ENCODE results near the gene SDK1.

Gene SDK1

DNA sequence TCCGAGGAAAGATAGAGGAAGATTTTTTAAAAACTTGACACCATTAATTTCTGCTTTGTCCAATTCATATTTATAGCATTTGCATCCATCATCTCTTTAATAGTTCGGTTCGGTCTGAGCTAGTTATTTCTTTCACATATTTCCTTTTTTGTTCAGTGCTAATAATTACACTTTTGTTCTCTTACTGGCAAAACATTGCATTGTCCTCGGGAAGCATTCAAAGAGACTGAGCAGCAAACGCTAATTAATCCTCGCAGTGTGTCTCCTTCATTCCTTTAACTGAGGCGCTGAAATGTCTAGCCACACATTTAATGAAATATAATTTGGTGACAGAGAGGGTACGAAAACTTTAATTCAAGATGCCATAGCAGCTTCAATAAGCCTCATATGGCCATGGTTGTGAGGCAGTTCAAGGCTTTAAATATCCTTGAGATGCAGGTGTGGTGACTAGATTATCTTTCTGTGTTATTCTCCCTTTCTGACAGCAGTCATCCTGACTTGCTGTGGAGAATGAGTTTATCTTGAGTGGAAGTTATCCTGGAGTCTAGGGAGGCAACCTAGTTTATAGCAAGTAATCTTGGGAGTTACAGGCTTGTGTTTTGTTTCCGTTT is 431.4 kb downstream of the SDK1 start:
- in situ Hi-C loops (cut with HindIII; ENCODE audit: low sequenced_read_pairs), result no loop called here
- no peak overlapping the region for H3K4me3 ChIP-seq (ENCODE audit: low read depth, low read length)
- no peak for DNase-seq (ENCODE audit: low read depth)
- TF ChIP-seq, protein P1, sequence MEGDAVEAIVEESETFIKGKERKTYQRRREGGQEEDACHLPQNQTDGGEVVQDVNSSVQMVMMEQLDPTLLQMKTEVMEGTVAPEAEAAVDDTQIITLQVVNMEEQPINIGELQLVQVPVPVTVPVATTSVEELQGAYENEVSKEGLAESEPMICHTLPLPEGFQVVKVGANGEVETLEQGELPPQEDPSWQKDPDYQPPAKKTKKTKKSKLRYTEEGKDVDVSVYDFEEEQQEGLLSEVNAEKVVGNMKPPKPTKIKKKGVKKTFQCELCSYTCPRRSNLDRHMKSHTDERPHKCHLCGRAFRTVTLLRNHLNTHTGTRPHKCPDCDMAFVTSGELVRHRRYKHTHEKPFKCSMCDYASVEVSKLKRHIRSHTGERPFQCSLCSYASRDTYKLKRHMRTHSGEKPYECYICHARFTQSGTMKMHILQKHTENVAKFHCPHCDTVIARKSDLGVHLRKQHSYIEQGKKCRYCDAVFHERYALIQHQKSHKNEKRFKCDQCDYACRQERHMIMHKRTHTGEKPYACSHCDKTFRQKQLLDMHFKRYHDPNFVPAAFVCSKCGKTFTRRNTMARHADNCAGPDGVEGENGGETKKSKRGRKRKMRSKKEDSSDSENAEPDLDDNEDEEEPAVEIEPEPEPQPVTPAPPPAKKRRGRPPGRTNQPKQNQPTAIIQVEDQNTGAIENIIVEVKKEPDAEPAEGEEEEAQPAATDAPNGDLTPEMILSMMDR (IDR thresholded peaks at IDR 0.05; ENCODE audit: low read depth, low read length, missing control alignments), result no peak

DNA sequence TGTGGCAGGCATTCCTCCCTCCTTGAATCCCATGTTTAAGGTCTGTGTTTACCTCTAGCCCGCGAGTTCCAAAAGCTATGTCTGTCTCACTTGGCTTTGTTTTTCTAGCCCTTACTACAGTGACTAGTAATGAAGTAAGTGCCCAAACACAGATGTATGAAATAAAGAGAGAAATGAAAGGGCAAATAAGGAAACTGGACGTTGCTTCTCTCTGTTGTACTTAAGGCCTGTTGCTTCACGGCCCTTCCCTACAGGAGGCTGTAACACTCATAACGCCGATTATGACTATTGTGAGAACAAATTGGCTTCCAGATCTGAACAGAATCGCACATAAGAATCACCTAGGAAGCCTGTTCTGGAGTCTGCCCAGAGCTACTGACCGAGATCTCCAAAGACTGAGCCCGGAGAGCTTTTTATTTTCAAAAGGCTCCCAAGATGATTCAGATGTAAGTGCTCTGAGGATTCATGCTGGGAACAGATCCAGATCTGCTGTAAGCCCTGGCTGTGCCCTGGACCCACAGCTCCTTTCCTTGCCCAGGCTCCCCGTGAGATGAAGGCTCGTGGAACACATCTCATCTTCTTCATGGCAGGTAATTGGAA is 432.6 kb downstream of the SDK1 start:
- DNase-seq (ENCODE audit: low read depth), result peak; percentile 23
- in situ Hi-C loops (cut with HindIII; ENCODE audit: low sequenced_read_pairs), result no loop called here
- TF ChIP-seq, protein P1 (IDR thresholded peaks at IDR 0.05; ENCODE audit: low read depth, low read length, missing control alignments), result no peak
- H3K4me3 ChIP-seq (ENCODE audit: low read depth, low read length), result no peak overlapping the region

DNA sequence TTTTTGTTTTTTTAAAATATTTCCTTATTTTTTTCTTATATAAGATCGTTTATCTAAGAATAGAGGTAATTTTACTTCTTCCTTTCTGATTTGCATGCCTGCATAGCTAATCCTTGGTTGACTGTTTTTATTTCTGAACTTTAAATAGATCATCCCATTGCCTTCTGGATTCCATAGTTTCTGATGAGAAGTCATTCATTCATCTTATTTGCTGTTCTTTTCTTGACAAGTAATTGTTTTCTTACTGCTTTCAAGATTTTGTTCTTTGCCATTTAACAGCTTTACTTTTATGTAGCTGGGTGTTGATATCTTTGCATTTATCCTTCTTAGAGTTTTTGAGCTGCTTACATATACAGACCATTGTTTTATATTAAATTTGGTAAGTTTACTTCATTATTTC is 437.9 kb downstream of the SDK1 start:
- in situ Hi-C loops (cut with HindIII; ENCODE audit: low sequenced_read_pairs), result no loop called here
- DNase-seq (ENCODE audit: low read depth), result no peak
- no peak overlapping the region for H3K4me3 ChIP-seq (ENCODE audit: low read depth, low read length)
- TF ChIP-seq, protein P1 (IDR thresholded peaks at IDR 0.05; ENCODE audit: low read depth, low read length, missing control alignments), result no peak

DNA sequence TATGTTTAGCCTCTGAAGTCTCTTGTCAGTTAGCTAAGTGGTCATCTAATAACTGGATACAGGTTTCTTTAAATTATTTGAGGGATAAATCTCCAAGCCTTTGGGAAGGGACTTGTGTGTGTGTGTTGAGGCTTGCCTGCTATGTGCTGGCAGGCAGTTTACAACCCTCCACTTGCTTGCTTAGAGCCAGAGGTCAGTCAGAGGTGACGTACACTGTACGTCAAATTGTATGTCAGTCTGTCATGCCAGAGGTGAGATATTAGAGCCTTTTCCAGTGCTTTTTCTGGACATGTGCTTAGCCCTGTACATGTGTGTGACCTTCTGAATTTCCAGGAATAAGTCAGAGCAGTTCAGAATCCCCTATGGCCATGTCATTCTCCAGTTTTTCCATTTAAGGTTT is 438.9 kb downstream of the SDK1 start:
- no peak for DNase-seq (ENCODE audit: low read depth)
- in situ Hi-C loops (cut with HindIII; ENCODE audit: low sequenced_read_pairs), result no loop called here
- TF ChIP-seq, protein P1 (IDR thresholded peaks at IDR 0.05; ENCODE audit: low read depth, low read length, missing control alignments), result no peak
- no peak overlapping the region for H3K4me3 ChIP-seq (ENCODE audit: low read depth, low read length)

DNA sequence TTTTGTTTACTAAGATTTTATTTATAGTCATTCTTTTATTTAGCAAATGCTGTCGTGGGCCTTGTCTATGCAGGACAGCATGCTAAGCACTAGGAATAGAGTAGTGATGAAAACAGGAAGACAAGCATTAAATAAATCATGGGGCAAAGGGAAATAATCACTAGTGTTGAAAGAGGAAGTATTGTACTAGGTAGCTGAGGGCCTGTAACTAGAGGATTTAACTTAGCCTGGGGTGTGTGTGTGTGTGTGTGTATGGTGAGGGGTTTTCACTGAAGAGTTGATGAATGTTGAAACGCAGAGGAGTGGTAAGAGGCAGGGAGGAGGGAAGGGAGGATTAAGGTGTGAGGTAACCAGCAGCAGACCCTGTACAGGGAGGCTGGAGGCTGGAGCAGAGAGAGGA is 446.4 kb downstream of the SDK1 start:
- in situ Hi-C loops (cut with HindIII; ENCODE audit: low sequenced_read_pairs), result no loop called here
- DNase-seq (ENCODE audit: low read depth), result no peak
- H3K4me3 ChIP-seq (ENCODE audit: low read depth, low read length), result no peak overlapping the region
- TF ChIP-seq, protein P1 (IDR thresholded peaks at IDR 0.05; ENCODE audit: low read depth, low read length, missing control alignments), result no peak

DNA sequence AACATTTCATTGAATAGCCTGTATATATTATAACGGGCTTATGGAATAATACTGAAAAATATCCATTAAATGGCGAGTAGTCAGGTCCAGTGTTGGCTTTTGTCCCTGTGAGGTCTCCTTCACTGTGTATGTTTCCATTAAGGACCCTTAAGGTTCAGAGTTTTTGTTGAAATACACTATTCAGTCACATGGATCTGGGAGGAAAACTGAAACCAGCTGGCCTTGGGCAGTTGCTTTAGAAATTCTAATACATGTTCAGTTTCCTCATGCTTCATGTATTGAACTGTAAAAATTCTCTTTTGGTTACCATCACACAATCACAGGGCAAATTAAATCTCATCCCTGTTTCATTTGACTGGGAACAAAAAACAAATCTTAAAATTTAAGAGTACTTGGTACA is 447.3 kb downstream of the SDK1 start:
- DNase-seq (ENCODE audit: low read depth), result no peak
- TF ChIP-seq, protein P1 (IDR thresholded peaks at IDR 0.05; ENCODE audit: low read depth, low read length, missing control alignments), result no peak
- no peak overlapping the region for H3K4me3 ChIP-seq (ENCODE audit: low read depth, low read length)
- in situ Hi-C loops (cut with HindIII; ENCODE audit: low sequenced_read_pairs), result no loop called here

All from astrocyte of the cerebellum (primary cell).